B cell (primary cell): ENCODE data around the gene ACTL8. TPM values are rescaled to one million over a fixed set of nuclear protein-coding genes. Genes with fewer than 3 reads are reported as not detected.

Experiments used
- ATAC-seq: fragments of 200-7000 bp; cut with Tn5 transposase; one replicate; pipeline ENCODE4 v1.10.0; 2021; ENCODE audit warnings: low read depth, mild to moderate bottlenecking, moderate number of reproducible peaks, moderate library complexity
- CTCF ChIA-PET: fragments of 350-600 bp; sonication (Branson Sonifier 250); formaldehyde crosslinking; loops from one replicate; lab custom pipeline; 2021; ENCODE audit warnings: antibody characterized with exemption, inconsistent platforms; lab: Charles Lee
- POLR2A ChIA-PET: fragments of 350-600 bp; sonication (Branson Sonifier 250); formaldehyde crosslinking; loops from one replicate; lab custom pipeline; 2021; ENCODE audit warnings: antibody characterized with exemption; lab: Charles Lee
- DNase-seq: peaks from one replicate; pipeline ENCODE4 v3.0.0; 2013
- H2AFZ ChIP-seq: 2 replicates; pipeline ENCODE4 v1.6.1; 2012; ENCODE audit warnings: mild to moderate bottlenecking, low read depth, low read length; ENCODE audit not compliant: insufficient read depth, poor library complexity, severe bottlenecking
- H3K27ac ChIP-seq, 2 donors: 1 replicate in 1 of 2; 2 replicates in 1 of 2; pipeline ENCODE4 v1.5.1; 2012 to 2013; ENCODE audit warnings: low read length in 2 of 2, mild to moderate bottlenecking in 2 of 2, moderate library complexity in 1 of 2
- H3K27me3 ChIP-seq, 4 experiments: fragments of 200-600 bp in 1 of 4; sonication (generic) in 1 of 4; replicated peaks in 1 of 4; 1 replicate in 2 of 4; 2 replicates in 2 of 4; pipeline versions ENCODE4 v1.6.1 to v1.7.0; 2013 to 2016; ENCODE audit warnings: low read length in 3 of 4, mild to moderate bottlenecking in 2 of 4, mixed read lengths in 1 of 4, moderate library complexity in 1 of 4; ENCODE audit not compliant: insufficient read depth in 4 of 4, control insufficient read depth in 3 of 4; ENCODE audit errors: control extremely low read depth in 1 of 4
- H3K36me3 ChIP-seq, 2 experiments: replicated peaks in 1 of 2; 1 replicate in 1 of 2; 2 replicates in 1 of 2; pipeline versions ENCODE4 v1.6.1 to v1.7.1; 2013; ENCODE audit warnings: low read length in 1 of 2; ENCODE audit not compliant: insufficient read depth in 2 of 2, control insufficient read depth in 1 of 2; ENCODE audit errors: control extremely low read depth in 1 of 2, extremely low read depth in 1 of 2
- H3K4me1 ChIP-seq, 2 donors: fragments of 200-600 bp in 1 of 2; sonication (generic) in 1 of 2; 1 replicate in 1 of 2; 2 replicates in 1 of 2; pipeline versions ENCODE4 v1.5.1 to v1.6.1; 2013 to 2017; ENCODE audit warnings: low read length in 2 of 2; ENCODE audit not compliant: control insufficient read depth in 2 of 2, insufficient read depth in 2 of 2
- H3K4me2 ChIP-seq: replicated peaks from 2 replicates; pipeline ENCODE3; 2012; ENCODE audit warnings: mild to moderate bottlenecking, low read depth, low read length; ENCODE audit not compliant: poor library complexity, severe bottlenecking
- H3K4me3 ChIP-seq, 5 experiments: fragments of 200-600 bp in 1 of 5; sonication (generic) in 1 of 5; 1 replicate in 3 of 5; 2 replicates in 2 of 5; pipeline versions ENCODE4 v1.5.1 to v1.7.0; 2011 to 2016; ENCODE audit warnings: low read length in 4 of 5, mild to moderate bottlenecking in 4 of 5, low read depth in 2 of 5, control low read depth in 1 of 5, moderate library complexity in 1 of 5; ENCODE audit not compliant: insufficient read depth in 1 of 5; ENCODE audit errors: control extremely low read depth in 1 of 5, extremely low read depth in 1 of 5
- H3K79me2 ChIP-seq: fragments of 200-600 bp; sonication (generic); one replicate; pipeline ENCODE4 v1.6.0; 2016; ENCODE audit warnings: low read length; ENCODE audit not compliant: control insufficient read depth, insufficient read depth
- H3K9ac ChIP-seq: fragments of 200-600 bp; sonication (generic); 2 replicates; pipeline ENCODE4 v1.6.1; 2017; ENCODE audit warnings: mild to moderate bottlenecking, low read length, moderate library complexity
- H3K9me3 ChIP-seq, 3 donors: one replicate each; pipeline versions ENCODE4 v1.6.1 to v1.7.1; 2013; ENCODE audit warnings: low read length in 2 of 3; ENCODE audit not compliant: control insufficient read depth in 2 of 3, insufficient read depth in 1 of 3; ENCODE audit errors: control extremely low read depth in 1 of 3
- H4K20me1 ChIP-seq: 2 replicates; pipeline ENCODE4 v1.6.0; 2012; ENCODE audit warnings: mild to moderate bottlenecking, low read length; ENCODE audit not compliant: insufficient read depth, control insufficient read depth, poor library complexity, severe bottlenecking
- H3K27ac Mint-ChIP-seq: one replicate; pipeline ENCODE4 v1.8.0; 2021; ENCODE audit warnings: mixed read lengths
- H3K27me3 Mint-ChIP-seq: one replicate; pipeline ENCODE4 v1.8.0; 2021; ENCODE audit warnings: mixed read lengths
- H3K4me1 Mint-ChIP-seq: one replicate; pipeline ENCODE4 v1.8.0; 2021; ENCODE audit warnings: mixed read lengths
- H3K4me3 Mint-ChIP-seq: one replicate; pipeline ENCODE4 v1.8.0; 2021; ENCODE audit warnings: mixed read lengths
- H3K9me3 Mint-ChIP-seq: one replicate; pipeline ENCODE4 v1.8.0; 2022; ENCODE audit warnings: mixed read lengths; ENCODE audit not compliant: insufficient read depth
- EZH2 ChIP-seq: IDR thresholded peaks from 2 replicates; pipeline ENCODE4 v1.6.1; 2012; ENCODE audit warnings: borderline replicate concordance, low read depth, mild to moderate bottlenecking, moderate library complexity, low read length; ENCODE audit not compliant: insufficient read depth, poor library complexity, severe bottlenecking
- WGBS: methylation state at CpG from one replicate; pipeline ENCODE4 v1.1.5; 2013; ENCODE audit warnings: missing lambda C conversion rate; ENCODE audit not compliant: insufficient coverage; 5-methylcytosine and 5-hydroxymethylcytosine counted together
- intact Hi-C: fragments of 100-400 bp; cut with micrococcal nuclease; formaldehyde crosslinking; loops from one replicate; pipeline ENCODE4 v1.10.0; 2022
- polyA plus RNA-seq: library from polyadenylated mRNA; depleted of rRNA; stranded (reverse); fragments of >200 nt; gene quantifications from 2 replicates; pipeline ENCODE4 v1.2.3, GENCODE V29; 2012
- total RNA-seq, 2 donors: library from RNA; stranded (reverse); fragments of 120-200 nt in 1 of 2; gene quantifications; 1 replicate in 1 of 2; 2 replicates in 1 of 2; pipeline versions ENCODE4 v1.2.3 to v1.2.4, GENCODE V29; 2013 to 2022
- TF ChIP-seq, protein P1 (sequence below): fragments of 200-600 bp; IDR thresholded peaks from one replicate; pipeline ENCODE4 v1.8.0; 2022; ENCODE audit warnings: antibody characterized with exemption, mild to moderate bottlenecking

The ACTL8 gene
- total and polyA plus RNA-seq, 2 donors (not counting 1 experiment from before 2014, with no cell fraction given) = not detected

DNA sequence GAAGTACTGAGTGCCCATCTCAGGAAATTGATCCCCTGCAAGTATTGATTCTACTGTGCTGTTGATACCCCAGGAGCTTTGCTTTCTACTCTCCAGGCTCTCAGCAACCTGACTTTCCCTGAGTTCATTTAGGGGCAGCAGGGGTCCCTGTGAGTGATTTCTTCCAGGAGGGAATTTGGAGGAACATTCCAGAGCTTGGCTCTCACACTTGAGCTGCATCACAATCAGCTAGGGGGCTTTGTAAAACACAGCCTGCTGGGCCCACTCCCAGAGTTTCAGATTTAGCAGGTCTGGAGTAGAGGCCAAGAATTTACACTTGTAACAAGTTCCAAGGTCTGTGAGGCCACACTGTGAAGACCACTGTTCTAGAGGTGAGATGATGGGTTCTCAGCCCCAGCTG, 16.1 kb upstream of the ACTL8 start:
- no peak for ATAC-seq
- no peaks in the 10 kb centered on the region for H3K79me2 ChIP-seq
- no peak overlapping the region for H3K9ac ChIP-seq
- Mint-ChIP-seq H3K4me1 (no peaks in the 10 kb centered on the region), H3K4me3 (no peak overlapping the region), H3K9me3 (no peaks in the 10 kb centered on the region), H3K27me3 (peaks cover 19% of the 10 kb centered on the region), H3K27ac (no peak overlapping the region)
- intact Hi-C loops = no loop called here
- CTCF ChIA-PET = interaction anchor here (1.0 kb wide), 1 partner anchor 86 kb away, joined by 3 read pairs; no protein-coding TSS in a partner anchor
- H4K20me1 ChIP-seq = no peaks in the 10 kb centered on the region
- H3K27ac ChIP-seq = no peak overlapping the region
- H2AFZ ChIP-seq = no peak overlapping the region
- no peak overlapping the region for H3K4me3 ChIP-seq
- H3K4me2 ChIP-seq = no peak overlapping the region
- no peak for TF ChIP-seq EZH2
- TF ChIP-seq, protein P1, sequence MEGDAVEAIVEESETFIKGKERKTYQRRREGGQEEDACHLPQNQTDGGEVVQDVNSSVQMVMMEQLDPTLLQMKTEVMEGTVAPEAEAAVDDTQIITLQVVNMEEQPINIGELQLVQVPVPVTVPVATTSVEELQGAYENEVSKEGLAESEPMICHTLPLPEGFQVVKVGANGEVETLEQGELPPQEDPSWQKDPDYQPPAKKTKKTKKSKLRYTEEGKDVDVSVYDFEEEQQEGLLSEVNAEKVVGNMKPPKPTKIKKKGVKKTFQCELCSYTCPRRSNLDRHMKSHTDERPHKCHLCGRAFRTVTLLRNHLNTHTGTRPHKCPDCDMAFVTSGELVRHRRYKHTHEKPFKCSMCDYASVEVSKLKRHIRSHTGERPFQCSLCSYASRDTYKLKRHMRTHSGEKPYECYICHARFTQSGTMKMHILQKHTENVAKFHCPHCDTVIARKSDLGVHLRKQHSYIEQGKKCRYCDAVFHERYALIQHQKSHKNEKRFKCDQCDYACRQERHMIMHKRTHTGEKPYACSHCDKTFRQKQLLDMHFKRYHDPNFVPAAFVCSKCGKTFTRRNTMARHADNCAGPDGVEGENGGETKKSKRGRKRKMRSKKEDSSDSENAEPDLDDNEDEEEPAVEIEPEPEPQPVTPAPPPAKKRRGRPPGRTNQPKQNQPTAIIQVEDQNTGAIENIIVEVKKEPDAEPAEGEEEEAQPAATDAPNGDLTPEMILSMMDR = no peak
- peaks cover 0 to 8% (median 0%) of the 10 kb centered on the region in 4 experiments for H3K27me3 ChIP-seq
- no peaks in the 10 kb centered on the region for H3K36me3 ChIP-seq
- H3K4me1 ChIP-seq = no peaks in the 10 kb centered on the region
- H3K9me3 ChIP-seq = no peaks in the 10 kb centered on the region
- no peak for DNase-seq
- POLR2A ChIA-PET = no interaction called here

GRCh38 chr1:17741052-17741451, 14.1 kb upstream of the ACTL8 start:
- H3K27me3 ChIP-seq = peaks cover 0 to 8% (median 0%) of the 10 kb centered on the region in 4 experiments
- 94% methylated on average over 5 of the region's 5 CpGs for WGBS
- H4K20me1 ChIP-seq = no peaks in the 10 kb centered on the region
- intact Hi-C loops = no loop called here
- no peak overlapping the region for H3K4me3 Mint-ChIP-seq
- H3K4me3 ChIP-seq = no peak overlapping the region
- H3K4me2 ChIP-seq = no peak overlapping the region
- ChIA-PET POLR2A (no interaction called here), CTCF (no interaction called here)
- H3K27me3 Mint-ChIP-seq = peaks cover 21% of the 10 kb centered on the region
- H3K27ac ChIP-seq = no peak overlapping the region
- H3K4me1 ChIP-seq = no peaks in the 10 kb centered on the region
- ATAC-seq (no peak), DNase-seq (no peak)
- H2AFZ ChIP-seq = no peak overlapping the region
- TF ChIP-seq, protein P1 = no peak
- no peak for TF ChIP-seq EZH2
- H3K9ac ChIP-seq = no peak overlapping the region
- H3K36me3 ChIP-seq = no peaks in the 10 kb centered on the region
- H3K9me3 Mint-ChIP-seq = no peaks in the 10 kb centered on the region
- no peaks in the 10 kb centered on the region for H3K4me1 Mint-ChIP-seq
- H3K27ac Mint-ChIP-seq = no peak overlapping the region
- H3K9me3 ChIP-seq = no peaks in the 10 kb centered on the region
- H3K79me2 ChIP-seq = no peaks in the 10 kb centered on the region
